HG03460 (cell line): ENCODE data around the gene SNX20.

Experiments
- ATAC-seq: cut with Tn5 transposase; IDR thresholded peaks from one replicate; pipeline ENCODE4 v1.9.1; 2021; ENCODE audit not compliant: unreplicated experiment

SNX20 gene

DNA sequence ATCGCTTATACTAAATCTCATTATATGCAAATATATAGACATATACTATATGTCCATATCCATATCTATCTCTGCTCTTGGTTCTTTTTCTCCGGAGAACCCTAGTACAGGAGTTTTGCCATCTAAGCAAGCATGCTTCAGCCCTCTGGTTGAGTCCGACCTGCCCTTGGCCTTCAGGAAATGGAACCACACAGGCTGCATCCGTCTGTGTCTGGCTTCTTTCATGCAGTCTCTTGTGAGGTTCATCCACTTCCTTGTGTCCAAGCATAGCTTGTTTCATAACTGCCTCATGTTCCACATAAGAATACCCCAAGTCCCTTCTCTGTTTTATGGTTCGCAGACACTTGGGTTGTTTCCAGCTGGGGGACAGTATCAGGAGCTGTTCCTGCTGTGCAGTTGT lies 16.8 kb downstream of the SNX20 start:
- ATAC-seq: no peak

DNA sequence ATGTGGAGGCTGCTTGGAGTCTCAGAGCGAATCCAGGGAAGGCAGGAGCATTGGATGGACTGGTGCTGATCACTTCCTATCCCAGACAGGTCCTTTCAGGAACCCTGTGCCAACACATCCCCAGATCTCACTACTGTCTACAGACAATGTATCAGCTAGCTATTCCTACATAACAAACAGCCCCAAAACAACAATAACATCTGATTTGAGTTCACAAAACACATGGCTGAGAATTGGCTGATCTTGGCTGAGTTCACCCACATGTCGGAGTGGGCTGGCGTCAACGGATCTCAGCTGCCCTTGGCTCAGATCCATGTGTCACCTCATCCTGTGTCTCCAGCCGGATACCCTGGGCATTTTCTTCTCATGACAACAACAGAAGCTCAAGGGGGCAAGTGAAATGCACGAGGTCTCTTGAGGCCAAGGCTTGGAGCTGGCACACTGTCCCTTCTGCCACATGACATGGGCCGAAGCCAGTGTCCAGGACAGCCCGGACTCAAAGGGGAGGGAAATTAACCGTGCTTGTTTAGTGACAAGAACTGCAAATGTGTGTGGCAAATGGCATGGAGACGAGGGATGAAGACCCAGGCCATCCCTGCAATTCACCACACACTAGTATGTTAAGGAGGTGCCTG lies 18.7 kb downstream of the SNX20 start:
- no peak for ATAC-seq

DNA sequence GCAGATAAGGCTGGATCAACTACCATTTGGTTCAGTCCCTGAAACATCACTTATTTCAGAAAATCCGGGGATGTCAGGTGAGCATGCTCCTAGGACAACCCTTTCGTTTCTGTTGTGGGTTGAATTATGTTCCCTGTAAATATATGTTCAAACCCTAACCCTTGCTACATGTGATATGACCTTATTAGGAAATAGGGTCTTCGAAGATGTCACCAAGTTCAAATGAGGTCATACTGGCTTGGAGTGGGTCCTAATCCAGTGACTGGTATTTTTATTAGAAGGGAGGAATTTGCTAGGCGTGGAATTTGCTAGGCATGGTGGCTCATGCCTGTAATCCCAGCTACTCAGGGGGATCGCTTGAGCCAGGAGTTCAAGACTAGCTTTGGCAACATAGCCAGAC lies 21.3 kb downstream of the SNX20 start:
- ATAC-seq: no peak

DNA sequence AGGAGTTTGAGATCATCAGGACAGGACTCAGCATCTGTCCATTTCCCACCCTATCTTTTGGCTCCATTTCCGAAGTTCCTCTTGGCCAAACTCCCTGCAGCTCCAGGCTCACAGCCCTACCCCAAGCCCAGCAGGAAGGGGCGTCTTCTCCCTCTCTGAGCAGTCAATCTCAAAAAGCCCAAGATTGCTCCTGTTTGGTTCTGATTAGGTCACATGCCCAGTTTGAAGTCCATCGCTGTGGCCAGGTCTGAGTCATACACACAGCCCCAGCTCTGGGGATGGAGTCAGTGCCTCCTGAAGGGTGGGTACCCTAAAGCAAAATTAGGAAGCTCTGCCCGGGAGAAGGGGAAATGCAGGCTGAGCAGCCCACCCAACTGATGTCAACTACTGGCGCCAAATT lies 23.9 kb downstream of the SNX20 start:
- ATAC-seq: no peak

DNA sequence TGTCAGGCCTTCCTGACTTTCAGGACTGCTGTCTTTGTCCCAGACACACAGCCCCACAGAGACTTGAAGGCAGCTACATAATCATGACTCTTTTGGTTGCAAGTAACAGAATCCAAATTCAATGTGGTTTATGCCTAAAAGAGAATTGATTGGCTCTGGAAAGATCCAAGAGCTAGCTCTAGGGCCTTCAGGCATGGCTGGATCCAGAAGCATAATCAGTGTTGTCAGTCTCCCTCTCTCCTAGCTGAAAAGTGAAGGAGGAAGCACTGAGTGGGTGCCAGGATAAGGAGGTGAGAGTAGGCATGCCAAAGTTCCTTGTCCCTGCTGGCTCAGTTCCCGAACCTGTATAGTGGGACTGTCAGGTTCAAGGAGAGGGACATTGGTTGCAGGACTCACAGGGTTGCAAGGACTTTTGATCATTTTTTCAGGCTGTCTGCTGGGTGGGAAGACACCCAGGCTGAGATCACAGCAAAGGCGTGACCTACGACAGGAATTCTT lies 25.5 kb downstream of the SNX20 start:
- ATAC-seq: no peak

DNA sequence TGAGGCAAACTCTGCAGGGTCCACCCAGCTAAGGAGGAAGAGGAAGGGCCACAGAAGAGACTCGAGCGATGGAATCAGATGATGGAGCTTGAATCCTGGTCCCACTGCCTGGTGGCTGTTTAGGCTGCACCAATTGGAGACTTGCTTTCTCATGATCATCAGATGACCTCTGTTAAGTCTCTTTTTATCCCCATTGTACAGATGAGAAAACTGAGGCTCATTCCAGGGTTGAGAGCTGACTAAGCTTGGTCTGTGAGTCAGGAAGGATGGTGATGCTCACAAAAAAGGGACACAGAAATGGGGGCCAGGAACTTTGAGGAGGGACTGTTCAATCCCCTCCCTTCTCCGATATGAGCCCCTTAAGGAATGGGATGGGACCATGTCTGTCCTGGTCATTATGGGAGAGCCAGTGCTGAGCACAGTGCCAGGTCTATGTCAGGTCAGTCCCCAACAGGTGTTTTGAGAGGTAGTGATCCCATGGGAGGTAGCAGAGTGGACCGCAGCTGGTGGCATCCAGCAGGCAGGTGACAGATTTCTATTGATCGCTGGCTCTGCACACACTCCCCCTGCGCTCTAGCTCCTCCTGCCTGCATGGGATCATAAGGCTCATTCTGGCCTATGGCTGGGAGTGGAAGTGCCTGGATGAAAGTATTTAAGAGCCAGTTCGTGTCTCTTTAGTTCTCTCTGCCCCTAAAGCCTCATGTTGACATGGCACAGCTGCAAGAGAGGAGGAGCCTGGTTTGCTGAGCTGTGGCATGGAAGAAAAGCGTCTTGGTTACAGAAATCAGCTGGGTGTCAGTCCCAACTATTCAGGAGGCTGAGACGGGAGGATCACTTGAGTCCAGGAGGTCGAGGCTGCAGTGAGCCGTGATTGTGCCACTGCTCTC lies 27.2 kb downstream of the SNX20 start:
- ATAC-seq: no peak

DNA sequence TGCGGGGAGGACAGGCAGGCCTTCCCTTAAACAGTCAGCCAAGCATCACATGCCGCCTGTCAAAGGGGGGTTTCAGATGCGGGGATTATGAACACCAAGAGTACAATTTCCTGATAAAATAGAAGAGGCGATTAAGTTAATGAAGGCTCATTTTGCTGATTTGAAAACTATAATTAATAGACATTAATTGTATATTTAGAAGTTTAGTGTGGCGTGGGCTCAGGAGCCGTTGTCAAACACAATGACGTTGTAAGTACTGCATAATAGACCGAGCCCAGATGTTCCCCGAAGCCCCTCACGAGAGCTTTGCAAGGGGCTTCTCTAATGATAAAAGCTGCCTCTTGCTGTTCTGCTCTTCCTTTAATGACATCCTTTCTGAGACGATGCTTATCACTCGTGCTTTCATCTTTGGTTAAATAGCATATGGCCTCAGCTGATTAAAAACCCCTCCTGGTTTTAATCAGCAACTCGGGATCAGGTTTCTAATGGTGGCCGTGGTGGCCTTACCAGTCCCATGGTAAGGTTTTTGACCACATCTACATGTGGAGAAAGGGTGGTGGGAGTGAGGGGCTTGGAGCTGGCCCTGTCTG lies 28.2 kb downstream of the SNX20 start:
- no peak for ATAC-seq

DNA sequence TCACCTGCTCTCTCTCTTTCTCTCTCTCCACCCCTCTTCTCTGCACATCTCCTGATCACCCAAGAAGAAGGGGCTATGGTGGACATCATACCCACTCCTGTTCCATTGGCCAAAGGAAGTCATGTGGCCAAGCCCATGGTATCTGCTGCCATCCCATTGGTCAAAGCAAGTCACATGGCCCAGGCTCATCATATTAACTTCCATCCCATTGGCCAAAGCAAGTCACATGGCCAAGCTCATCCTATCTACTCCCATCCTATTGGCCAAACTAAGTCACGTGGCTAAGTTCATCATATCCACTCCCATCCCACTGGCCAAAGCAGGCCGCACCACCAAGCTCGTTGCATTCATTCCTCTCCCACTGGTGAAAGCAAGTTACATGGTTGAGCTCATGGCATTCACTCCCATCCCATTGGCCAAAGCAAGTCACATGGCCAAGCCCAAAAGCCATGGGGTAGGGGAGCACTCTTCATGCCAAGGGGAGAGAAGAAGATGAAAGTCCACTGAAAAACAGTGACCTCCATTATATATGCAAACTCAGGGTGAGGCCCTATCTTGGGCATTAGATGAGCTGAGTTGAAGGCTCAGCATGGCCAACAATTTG lies 29.2 kb downstream of the SNX20 start:
- no peak for ATAC-seq

DNA sequence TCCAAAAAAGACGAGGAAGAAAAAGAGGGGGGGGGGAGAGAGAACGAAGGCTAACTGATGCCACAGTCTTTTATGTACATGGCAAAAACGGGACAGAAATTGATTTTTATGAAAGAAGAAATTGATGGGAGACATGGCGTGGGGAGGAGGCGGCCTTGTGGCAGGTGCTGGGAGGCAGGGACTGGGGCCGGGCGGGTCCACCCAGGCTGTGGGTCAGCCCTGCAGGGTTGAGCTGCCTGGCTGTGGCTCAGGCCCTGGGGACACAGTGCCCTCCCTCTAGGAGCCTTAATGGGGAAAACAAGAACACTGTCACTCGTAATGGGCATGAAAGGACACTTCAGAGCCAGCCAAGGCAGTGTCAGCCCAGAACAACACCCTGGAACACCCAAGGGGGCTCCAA lies 34.8 kb downstream of the SNX20 start:
- ATAC-seq: no peak

DNA sequence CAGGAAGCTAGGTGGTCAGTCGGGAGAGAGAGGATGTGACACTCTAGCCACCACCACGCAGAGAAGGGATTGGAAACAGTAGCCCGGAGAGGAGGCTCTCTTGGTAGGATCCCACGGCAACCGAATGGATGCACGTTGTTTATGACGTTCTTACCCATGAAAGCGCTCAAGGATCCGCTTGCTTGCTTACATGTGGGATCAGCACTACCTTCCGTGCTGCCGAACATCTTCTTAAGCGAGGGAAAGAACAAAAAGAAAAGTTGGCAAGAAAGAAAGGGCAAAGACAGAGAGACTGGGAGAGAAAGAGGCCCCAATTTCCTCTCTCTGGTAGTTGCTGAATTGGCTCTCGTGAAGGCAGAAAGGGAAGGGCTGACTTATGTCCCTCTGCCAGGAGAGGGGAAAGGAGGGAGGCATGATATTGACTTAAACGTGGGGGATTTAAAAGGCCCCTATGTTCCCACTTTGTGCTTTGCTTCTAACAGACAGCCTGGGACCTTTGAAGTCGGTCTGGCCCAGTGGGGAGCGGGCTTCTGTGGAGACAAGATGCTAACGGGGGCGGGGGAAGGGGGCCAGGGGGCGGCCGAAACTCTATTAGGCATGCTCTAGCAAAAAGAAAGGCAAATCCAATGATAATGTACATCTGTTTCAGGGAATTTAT lies 35.4 kb downstream of the SNX20 start:
- no peak for ATAC-seq

DNA sequence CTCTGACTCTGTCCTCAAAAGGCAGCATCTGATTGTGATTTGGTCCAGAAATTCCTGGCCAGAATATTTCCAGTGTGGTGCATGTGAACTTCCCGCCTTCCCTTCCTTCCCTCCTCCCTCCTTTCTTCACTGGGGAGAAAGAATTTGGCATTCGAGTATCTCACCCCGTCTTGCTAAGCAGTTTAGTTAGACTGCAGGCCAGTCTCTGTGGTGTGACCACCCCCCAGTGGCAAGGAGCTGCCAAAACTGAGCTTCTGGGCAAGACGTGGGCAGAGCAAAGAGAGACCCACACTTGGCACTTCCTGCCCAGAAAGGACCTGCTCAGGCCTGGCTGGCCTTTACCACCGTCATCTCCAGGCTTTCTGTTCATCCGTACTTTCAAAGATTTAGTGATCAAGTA lies 36.4 kb downstream of the SNX20 start:
- ATAC-seq: no peak

DNA sequence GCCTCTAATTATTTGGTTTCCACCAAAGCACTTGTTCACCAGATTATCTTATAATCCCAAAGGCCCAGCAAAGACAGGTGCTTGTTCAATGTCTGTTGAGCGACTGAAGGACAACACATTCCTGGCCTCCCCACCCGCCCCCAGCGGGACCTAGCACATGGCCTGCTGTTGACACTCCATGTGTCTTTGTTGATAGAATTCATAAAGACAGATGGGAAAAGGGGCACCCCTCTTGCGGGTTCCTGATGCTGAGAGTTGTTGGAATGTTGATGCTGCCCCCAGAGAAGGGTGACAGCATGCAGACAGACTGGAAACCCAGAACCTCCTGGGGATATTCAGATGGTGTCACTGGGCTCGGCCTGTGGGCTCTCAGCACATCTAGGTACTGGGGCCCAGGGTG lies 36.9 kb downstream of the SNX20 start:
- no peak for ATAC-seq

DNA sequence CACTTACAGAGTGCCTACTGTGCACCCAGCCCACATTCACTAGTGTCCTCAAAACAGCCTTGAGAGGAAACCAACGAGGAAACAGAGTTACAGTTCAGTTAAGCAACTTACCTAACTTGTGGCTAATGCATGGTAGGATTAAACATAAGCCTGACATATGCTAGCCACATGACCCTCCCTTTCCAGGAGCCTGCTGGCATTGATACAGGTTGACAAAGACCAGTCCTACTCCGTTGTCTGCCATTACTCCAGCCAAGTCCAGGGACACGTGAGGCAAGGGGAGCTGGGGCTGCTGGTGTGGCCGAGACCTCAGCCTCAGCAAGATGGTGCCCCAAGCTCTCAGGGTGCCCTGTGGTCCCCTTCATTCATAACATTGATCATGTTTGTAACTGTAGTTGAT lies 37.9 kb downstream of the SNX20 start:
- ATAC-seq: no peak

DNA sequence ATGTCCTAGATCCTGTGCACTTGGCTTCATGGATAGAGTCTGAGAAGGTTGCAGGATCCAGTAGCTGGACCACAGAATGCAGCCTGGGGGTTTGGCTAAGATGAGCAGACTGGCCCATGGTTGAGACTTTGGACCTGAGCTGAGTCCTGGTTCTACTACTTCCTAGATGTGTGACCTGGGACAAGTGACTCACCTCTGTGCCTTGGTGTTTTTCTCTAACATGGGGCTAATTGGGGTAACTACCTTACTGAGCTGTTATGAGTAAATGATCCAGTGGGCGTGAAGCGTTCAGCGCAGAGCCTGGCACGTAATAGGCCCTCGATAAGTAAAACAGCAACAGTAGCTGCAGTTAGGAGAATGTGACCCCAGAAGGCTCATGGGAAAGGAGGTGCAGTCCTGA lies 38.8 kb downstream of the SNX20 start:
- ATAC-seq: no peak

DNA sequence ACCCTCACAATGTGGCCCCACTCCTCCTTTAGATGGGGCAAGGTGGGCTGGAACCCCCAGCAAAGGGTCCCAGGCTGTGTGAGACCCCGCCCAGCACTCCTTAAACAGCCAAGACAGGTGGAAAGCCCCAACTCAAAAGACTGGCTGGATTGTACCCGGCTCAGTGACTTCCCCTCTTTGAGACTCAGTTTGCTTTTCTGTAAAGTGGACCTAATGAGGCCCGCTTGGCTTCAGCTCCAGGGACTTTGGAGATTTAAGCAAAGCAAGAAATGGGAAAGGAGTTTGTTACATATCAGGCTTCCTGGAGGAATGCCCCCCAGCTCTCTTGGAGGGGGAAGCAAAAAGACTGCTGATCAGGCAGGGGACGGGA lies 39.3 kb downstream of the SNX20 start:
- ATAC-seq: no peak

DNA sequence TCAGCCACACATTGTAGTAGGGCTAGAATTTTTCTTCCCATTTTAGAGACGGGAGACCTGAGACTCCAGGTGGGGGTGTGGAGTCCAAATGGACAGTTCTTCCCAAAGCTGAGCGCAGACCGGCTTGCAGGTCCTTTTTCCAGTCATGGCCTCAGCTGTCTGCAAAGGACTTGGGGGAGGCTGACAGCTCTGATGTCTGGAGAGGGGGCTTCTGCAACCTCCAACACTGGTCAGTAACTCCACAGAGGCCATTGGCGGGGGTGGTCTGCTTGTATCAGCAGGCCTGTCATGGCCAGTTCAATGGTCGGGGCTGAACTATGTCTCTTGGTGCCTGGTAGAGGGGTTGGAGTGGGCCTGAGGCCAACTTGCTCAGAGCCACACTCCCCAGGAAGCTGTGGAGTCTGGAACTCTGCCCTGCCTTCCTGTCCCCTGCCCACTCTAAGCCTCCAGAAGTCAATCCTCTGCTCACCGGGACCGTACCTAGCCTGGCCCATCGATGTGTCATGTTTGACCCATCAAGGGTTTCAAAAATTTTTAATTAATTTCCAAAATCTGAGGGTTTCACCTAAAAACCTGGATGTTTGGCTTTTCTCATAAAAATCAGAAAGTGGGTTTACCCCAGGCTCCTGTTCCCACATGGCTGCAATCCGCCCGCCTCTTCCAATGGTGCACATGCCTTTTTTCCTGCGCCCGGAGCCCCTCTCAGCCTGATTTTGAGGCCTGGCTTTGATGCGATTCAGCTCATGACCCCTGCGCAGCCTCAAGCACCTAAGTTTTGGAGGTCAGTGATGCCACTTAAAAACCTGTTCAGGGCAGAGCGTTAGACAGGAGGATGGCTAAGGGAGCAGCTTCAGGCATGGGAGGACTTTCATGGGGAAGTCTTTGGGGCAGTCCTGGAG lies 39.9 kb downstream of the SNX20 start:
- no peak for ATAC-seq

DNA sequence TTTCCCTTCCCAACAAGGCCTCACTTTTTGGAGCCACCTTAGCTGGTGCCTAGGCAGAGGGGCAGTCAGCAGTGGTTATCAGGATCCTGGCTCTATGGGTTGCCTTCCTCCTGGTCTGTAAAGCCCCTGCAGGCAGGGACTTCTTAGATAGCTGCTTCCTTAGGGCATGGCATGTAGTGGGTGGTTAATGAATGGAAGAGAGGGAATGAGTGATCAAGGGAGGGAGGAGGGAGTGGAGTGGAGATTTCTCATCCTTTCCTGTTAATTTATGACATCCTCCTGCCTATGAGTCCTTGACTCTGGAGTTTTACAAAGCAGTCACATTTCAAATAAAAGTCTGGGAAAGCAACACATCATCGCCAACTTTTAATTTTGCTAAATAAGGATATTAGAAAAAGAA lies 40.7 kb downstream of the SNX20 start:
- ATAC-seq: no peak

DNA sequence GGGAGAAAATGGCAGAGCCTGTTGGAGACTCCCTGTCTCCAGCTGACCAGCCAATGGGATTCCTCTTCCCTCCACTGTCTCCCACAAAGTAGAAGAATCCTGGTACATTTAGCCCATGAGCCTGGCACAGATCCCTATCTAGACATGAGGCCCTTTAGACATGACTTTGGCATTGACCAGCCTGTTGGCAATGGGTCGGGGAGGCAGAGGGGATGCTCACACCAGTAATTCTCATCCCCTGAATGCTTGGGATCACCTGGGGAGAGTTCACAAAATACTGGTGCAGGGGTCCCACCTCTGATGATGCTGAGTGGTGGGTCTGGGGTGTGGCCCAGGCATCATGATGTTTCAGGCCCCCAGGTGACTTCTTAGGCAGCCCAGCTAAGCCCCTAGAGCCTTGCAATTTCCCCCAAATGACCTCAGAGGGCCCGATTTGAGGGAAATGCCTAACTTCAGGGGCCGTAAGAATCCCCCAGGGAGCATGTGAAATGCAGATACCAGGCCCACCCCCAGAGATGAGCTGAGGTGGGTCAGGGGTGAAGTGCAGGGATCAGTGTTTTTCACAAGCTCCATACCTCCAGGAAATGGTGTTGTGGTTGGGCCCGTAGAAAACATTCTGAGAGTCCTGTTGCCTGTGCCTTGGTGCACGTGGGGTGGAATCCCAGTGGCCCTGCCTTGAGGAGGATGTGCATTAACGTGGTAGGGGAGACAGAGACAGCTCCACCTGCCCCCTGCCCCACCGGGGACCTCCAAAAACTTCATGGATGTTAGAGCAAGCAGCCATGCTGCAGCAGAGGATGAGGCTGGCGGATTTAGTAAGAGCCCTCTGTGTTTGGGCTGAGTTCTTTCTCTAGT lies 42.1 kb downstream of the SNX20 start:
- ATAC-seq: no peak
